ENCODE results near the gene FAM162B.

GRCh38 chr6:116737004-116737403, 28.5 kb downstream of the FAM162B start:
- TF ChIP-seq CTCF (IDR thresholded peaks at IDR 0.05) (no peak), POLR2A (IDR thresholded peaks at IDR 0.05) (no peak), EP300 (IDR thresholded peaks at IDR 0.05) (no peak)
